ENCODE data around the gene CDKN2AIP. TPM values are rescaled to one million over a fixed set of nuclear protein-coding genes. Genes with fewer than 3 reads are reported as not detected.

Gene CDKN2AIP
- total and polyA plus RNA-seq, 11 donors: 5.3 to 12.5 (median 8.6) TPM

DNA sequence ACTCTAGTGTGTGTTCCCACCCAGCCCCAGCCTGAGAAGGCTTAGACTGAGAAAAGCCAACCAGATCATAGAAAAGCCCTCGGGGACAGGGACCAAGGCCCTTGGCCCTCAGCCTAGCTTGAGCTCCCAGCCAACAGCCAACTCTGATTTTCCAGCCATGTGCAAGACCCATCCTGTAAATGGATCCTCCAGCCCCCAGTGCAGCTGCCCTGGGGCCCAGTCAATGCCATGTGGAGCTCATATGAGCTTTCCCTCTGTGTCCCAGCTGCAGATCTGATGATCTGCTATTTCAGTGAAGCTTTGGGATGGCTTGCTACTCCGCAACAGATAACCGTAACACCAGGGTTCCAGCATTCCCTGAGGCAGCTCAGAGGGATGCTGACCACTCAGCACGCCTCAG is 40.5 kb upstream of the CDKN2AIP start:
- H3K9me3 ChIP-seq: no peaks in the 10 kb centered on the region
- no peak overlapping the region for H3K4me3 ChIP-seq
- H3K27ac ChIP-seq: no peak overlapping the region
- no peaks in the 10 kb centered on the region for H3K36me3 ChIP-seq
- 90 to 94% (median 92%) methylated on average over 2 to 4 of the region's 4 CpGs for WGBS, 4 donors
- DNase-seq: no peak
- H3K4me1 ChIP-seq: peaks cover 0 to 14% (median 0%) of the 10 kb centered on the region in 12 donors
- H3K27me3 ChIP-seq: no peaks in the 10 kb centered on the region
- intact Hi-C loops (cut with DNase I): loop anchor here in 5 of 10 donors (10.0 kb wide), 4 partner anchors 89 to 469 kb away; no protein-coding TSS in a partner anchor
- TF ChIP-seq, protein P1, sequence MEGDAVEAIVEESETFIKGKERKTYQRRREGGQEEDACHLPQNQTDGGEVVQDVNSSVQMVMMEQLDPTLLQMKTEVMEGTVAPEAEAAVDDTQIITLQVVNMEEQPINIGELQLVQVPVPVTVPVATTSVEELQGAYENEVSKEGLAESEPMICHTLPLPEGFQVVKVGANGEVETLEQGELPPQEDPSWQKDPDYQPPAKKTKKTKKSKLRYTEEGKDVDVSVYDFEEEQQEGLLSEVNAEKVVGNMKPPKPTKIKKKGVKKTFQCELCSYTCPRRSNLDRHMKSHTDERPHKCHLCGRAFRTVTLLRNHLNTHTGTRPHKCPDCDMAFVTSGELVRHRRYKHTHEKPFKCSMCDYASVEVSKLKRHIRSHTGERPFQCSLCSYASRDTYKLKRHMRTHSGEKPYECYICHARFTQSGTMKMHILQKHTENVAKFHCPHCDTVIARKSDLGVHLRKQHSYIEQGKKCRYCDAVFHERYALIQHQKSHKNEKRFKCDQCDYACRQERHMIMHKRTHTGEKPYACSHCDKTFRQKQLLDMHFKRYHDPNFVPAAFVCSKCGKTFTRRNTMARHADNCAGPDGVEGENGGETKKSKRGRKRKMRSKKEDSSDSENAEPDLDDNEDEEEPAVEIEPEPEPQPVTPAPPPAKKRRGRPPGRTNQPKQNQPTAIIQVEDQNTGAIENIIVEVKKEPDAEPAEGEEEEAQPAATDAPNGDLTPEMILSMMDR (IDR thresholded peaks at IDR 0.05): no peak
- TF ChIP-seq POLR2A (IDR thresholded peaks at IDR 0.05): no peak
- ATAC-seq: no peak

DNA sequence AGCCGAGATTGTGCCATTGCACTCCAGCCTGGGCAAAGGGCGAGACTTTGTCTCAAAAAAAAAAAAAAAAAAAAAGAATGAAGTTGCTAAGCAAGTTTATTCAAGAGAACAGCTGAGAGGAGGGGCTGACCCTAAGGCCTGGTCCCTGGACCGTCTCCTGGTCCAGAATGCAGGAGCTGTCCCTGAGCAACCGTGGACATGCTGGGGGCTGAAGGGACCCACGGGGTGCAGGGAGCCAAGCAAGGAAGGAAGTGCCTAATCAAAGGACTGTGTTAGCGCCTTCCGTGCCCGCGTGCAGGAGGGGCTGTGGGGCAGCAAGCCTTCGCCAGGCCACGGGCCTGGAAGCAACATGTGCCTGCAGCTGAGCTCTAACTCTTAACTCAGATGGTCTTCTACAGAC is 39.1 kb upstream of the CDKN2AIP start:
- no peak overlapping the region for H3K4me3 ChIP-seq
- no peaks in the 10 kb centered on the region for H3K27me3 ChIP-seq
- H3K4me1 ChIP-seq: peaks cover 0 to 9% (median 0%) of the 10 kb centered on the region in 12 donors
- DNase-seq (no peak), ATAC-seq (no peak)
- no peaks in the 10 kb centered on the region for H3K36me3 ChIP-seq
- H3K9me3 ChIP-seq: no peaks in the 10 kb centered on the region
- WGBS, 4 donors: 84 to 89% (median 87%) methylated on average over 11 of the region's 11 CpGs
- TF ChIP-seq, protein P1 (IDR thresholded peaks at IDR 0.05): no peak
- no peak for TF ChIP-seq POLR2A (IDR thresholded peaks at IDR 0.05)
- no peak overlapping the region for H3K27ac ChIP-seq
- intact Hi-C loops (cut with DNase I): loop anchor here in 5 of 10 donors (5.0 to 10.0 kb wide), 6 partner anchors 91 to 471 kb away; no protein-coding TSS in a partner anchor

GRCh38 chr4:183407128-183407585 is 37.3 kb upstream of the CDKN2AIP start:
- Histone ChIP-seq H3K27ac (peak overlapping the region in 8 of 12 donors; percentile 5 to 75 (median 34)), H3K27me3 (no peaks in the 10 kb centered on the region), H3K9me3 (no peaks in the 10 kb centered on the region), H3K36me3 (no peaks in the 10 kb centered on the region), H3K4me1 (peaks cover 0 to 9% (median 0%) of the 10 kb centered on the region in 12 donors), H3K4me3 (peak overlapping the region; percentile 6 to 62 (median 44))
- WGBS, 4 donors: 0 to 1% (median 1%) methylated on average over 24 to 32 of the region's 32 CpGs
- TF ChIP-seq, protein P1 (IDR thresholded peaks at IDR 0.05): peak; percentile 88 to 99 (median 96)
- no peak for TF ChIP-seq POLR2A (IDR thresholded peaks at IDR 0.05)
- peak; percentile 77 to 94 (median 81) for DNase-seq
- intact Hi-C loops (cut with DNase I): loop anchor here in 6 of 10 donors (2.0 to 10.0 kb wide), 8 partner anchors 92 to 472 kb away; no protein-coding TSS in a partner anchor
- ATAC-seq: peak; percentile 87 to 94 (median 90)

GRCh38 chr4:183407635-183408464 is 36.6 kb upstream of the CDKN2AIP start:
- H3K4me1 ChIP-seq: peaks cover 0 to 9% (median 0%) of the 10 kb centered on the region in 12 donors
- no peaks in the 10 kb centered on the region for H3K36me3 ChIP-seq
- H3K27me3 ChIP-seq: no peaks in the 10 kb centered on the region
- no peak for TF ChIP-seq POLR2A (IDR thresholded peaks at IDR 0.05)
- TF ChIP-seq, protein P1 (IDR thresholded peaks at IDR 0.05): no peak
- no peaks in the 10 kb centered on the region for H3K9me3 ChIP-seq
- no peak for ATAC-seq
- intact Hi-C loops (cut with DNase I): loop anchor here in 6 of 10 donors (2.0 to 10.0 kb wide), 8 partner anchors 93 to 473 kb away; no protein-coding TSS in a partner anchor
- peak overlapping the region in 5 of 12 donors; percentile 5 to 75 (median 36) for H3K27ac ChIP-seq
- WGBS, 4 donors: 87 to 89% (median 88%) methylated on average over 8 of the region's 8 CpGs
- no peak for DNase-seq
- peak overlapping the region; percentile 6 to 62 (median 44) for H3K4me3 ChIP-seq
